ENCODE data around the gene RBMY1F. TPM values are rescaled to one million over a fixed set of nuclear protein-coding genes. Genes with fewer than 3 reads are reported as not detected.
"Not testable (repeated sequence)": the region's sequence is repeated elsewhere in the genome, so short reads cannot be mapped to it uniquely, and the experiment has no call there.

The RBMY1F gene
- not detected in 2 replicates for total RNA-seq

- not testable (repeated sequence) for DNase-seq (ENCODE audit: low read depth in 2 of 2)
These were observed at the start of gene RBMY1F for GRCh38 chrY:22182823-22183222. Gene RBMY1F (minus strand): TSS chrY:22182923. CDS start chrY:22180969, 1,954 bp downstream.

- not testable (repeated sequence) for DNase-seq (ENCODE audit: low read depth in 2 of 2)
These were observed 31.6 kb downstream of the RBMY1F start for GRCh38 chrY:22151144-22151543.

- not testable (repeated sequence) for DNase-seq (ENCODE audit: low read depth in 2 of 2)
These were observed 41.6 kb downstream of the RBMY1F start for GRCh38 chrY:22141011-22141695.

GRCh38 chrY:22134719-22135118 lies 48.0 kb downstream of the RBMY1F start:
- DNase-seq (ENCODE audit: low read depth in 2 of 2): not testable (repeated sequence)

GRCh38 chrY:22130494-22130893 lies 52.2 kb downstream of the RBMY1F start:
- DNase-seq (ENCODE audit: low read depth in 2 of 2): not testable (repeated sequence)

Other genes starting within 250 kb of the RBMY1F start
- not detected in 2 replicates for gene RBMY1J, start 220.5 kb upstream of the RBMY1F start, total RNA-seq

Data from lung microvascular endothelial cell (primary cell).